ENCODE measurements around the gene PPIB.
A peak's percentile ranks its signal among the peaks of the same experiment; 100 is the strongest.

Gene PPIB

DNA sequence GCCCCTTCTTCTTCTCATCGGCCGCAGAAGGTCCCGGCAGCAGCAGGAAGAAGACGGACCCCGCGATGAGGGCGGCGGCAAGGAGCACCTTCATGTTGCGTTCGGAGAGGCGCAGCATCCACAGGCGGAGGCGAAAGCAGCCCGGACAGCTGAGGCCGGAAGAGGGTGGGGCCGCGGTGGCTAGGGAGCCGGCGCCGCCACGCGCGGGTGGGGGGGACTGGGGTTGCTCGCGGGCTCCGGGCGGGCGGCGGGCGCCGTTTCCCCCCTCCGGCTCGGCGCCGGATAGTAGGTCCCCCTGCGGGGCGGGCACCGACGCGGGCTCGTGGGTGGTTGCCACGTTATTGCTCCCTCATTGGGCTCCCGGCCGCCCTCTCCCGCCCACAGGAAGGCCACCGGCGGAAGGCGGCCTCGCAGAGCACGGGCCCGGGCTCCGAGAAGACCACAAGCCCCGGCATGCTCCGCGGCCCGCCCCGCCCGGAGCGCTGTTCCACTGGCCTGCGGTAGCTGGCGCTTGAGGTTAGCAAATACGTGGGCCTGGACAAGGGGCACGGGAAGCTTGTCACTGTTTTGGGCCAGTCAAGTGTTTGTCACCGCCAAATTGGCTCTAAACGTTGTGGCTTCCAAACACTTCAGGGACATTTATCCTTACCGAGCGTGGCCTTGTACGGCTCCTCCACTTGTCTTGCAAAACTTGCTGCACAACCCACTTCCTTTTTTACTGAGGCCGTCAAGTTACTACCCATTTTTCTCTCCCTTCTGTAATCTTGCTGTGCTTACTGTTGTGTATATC, at the start of gene PPIB:
Gene PPIB, minus strand, starts transcription at position 154 of the 790 bp plus-strand sequence. Its CDS starts 36 bp downstream, at position 118.
- POLR2A ChIA-PET = interaction anchor here (0.6 to 2.6 kb wide), 17 partner anchors 9 to 731 kb away, joined by 3 to 18 read pairs (median 3); partner anchors contain the start of genes CIAO2A, SNX22 and TRIP4
- TF ChIP-seq NFRKB (IDR thresholded peaks at IDR 0.05) (no peak), CTBP1 (IDR thresholded peaks at IDR 0.05; ENCODE audit: borderline replicate concordance) (no peak), HDGF (IDR thresholded peaks at IDR 0.05; ENCODE audit: borderline replicate concordance) (no peak), ZNF384 (IDR thresholded peaks at IDR 0.05) (no peak), FOXM1 (IDR thresholded peaks at IDR 0.05; ENCODE audit: borderline replicate concordance) (no peak), FOXA1 (IDR thresholded peaks at IDR 0.05) (no peak), FOXK2 (IDR thresholded peaks at IDR 0.05) (no peak), BHLHE40 (IDR thresholded peaks at IDR 0.05; ENCODE audit: borderline replicate concordance) (no peak), SP1 (IDR thresholded peaks at IDR 0.05) (no peak), ARNT (IDR thresholded peaks at IDR 0.05) (no peak), SUZ12 (IDR thresholded peaks at IDR 0.05) (no peak), L3MBTL2 (conservative IDR thresholded peaks at IDR 0.05) (no peak), TARDBP (IDR thresholded peaks at IDR 0.05) (no peak), LEF1 (IDR thresholded peaks at IDR 0.05; ENCODE audit: borderline replicate concordance) (no peak), ELF4 (IDR thresholded peaks at IDR 0.05) (no peak; the same call in 1 of the 2 replicates), PKNOX1 (IDR thresholded peaks at IDR 0.05) (no peak)
- peak; percentile 87 for DNase-seq (ENCODE audit: extremely low spot score)
- CTCF ChIA-PET = interaction anchor here (0.5 to 1.5 kb wide), 2 partner anchors 13 to 204 kb away, joined by 6 to 10 read pairs; no protein-coding TSS in a partner anchor

GRCh38 chr15:64211696-64212095, 48.9 kb upstream of the PPIB start:
- TF ChIP-seq FOXA1 (IDR thresholded peaks at IDR 0.05) (no peak), FOXM1 (IDR thresholded peaks at IDR 0.05; ENCODE audit: borderline replicate concordance) (no peak), NFRKB (IDR thresholded peaks at IDR 0.05) (no peak), ARNT (IDR thresholded peaks at IDR 0.05) (no peak)
- DNase-seq (ENCODE audit: extremely low spot score) = no peak
- ChIA-PET POLR2A (no interaction called here), CTCF (no interaction called here)

DNA sequence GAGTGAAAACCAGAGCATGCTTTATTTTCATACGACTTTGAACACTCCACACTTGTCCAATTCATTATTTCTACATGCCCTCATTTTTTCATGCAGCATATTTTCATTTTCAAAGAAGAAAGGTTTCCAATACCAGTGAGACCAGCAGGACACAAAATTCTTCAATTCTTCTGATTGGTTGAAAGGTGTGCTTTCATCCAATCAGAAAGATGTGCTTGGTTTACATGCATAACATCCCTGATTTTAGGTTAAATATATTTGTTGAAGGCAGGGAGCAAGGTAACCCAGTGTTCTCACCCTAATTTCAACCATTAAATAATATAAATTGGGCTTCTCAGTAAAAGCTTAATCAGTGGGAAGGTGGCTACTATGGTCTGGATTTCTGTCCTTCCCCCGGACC, 47.5 kb upstream of the PPIB start:
- TF ChIP-seq FOXK2 (IDR thresholded peaks at IDR 0.05) (no peak), CTBP1 (IDR thresholded peaks at IDR 0.05; ENCODE audit: borderline replicate concordance) (no peak), TARDBP (IDR thresholded peaks at IDR 0.05) (no peak), SP1 (IDR thresholded peaks at IDR 0.05) (no peak), FOXM1 (IDR thresholded peaks at IDR 0.05; ENCODE audit: borderline replicate concordance) (no peak), BHLHE40 (IDR thresholded peaks at IDR 0.05; ENCODE audit: borderline replicate concordance) (no peak), L3MBTL2 (conservative IDR thresholded peaks at IDR 0.05) (no peak), SUZ12 (IDR thresholded peaks at IDR 0.05) (no peak), ELF4 (IDR thresholded peaks at IDR 0.05) (no peak), ARNT (IDR thresholded peaks at IDR 0.05) (no peak)
- CTCF ChIA-PET = interaction anchor here (1.1 kb wide), 1 partner anchor 146 kb away, joined by 4 read pairs; the partner anchor contains the start of gene CSNK1G1
- DNase-seq (ENCODE audit: extremely low spot score) = no peak
- POLR2A ChIA-PET = no interaction called here

GRCh38 chr15:64209680-64210334, 47.0 kb upstream of the PPIB start:
- ChIA-PET POLR2A (no interaction called here), CTCF (interaction anchor here (1.1 kb wide), 1 partner anchor 147 kb away, joined by 4 read pairs; the partner anchor contains the start of gene CSNK1G1)
- no peak for TF ChIP-seq LEF1 (IDR thresholded peaks at IDR 0.05; ENCODE audit: borderline replicate concordance)
- no peak for TF ChIP-seq FOXA1 (IDR thresholded peaks at IDR 0.05)
- no peak for TF ChIP-seq ZNF384 (IDR thresholded peaks at IDR 0.05)
- TF ChIP-seq BHLHE40 (IDR thresholded peaks at IDR 0.05; ENCODE audit: borderline replicate concordance) = no peak
- TF ChIP-seq ARNT (IDR thresholded peaks at IDR 0.05) = no peak
- TF ChIP-seq HDGF (IDR thresholded peaks at IDR 0.05; ENCODE audit: borderline replicate concordance) = no peak
- TF ChIP-seq TARDBP (IDR thresholded peaks at IDR 0.05) = no peak
- TF ChIP-seq PKNOX1 (IDR thresholded peaks at IDR 0.05) = no peak
- no peak for TF ChIP-seq CTBP1 (IDR thresholded peaks at IDR 0.05; ENCODE audit: borderline replicate concordance)
- TF ChIP-seq SUZ12 (IDR thresholded peaks at IDR 0.05) = no peak
- DNase-seq (ENCODE audit: extremely low spot score) = no peak

GRCh38 chr15:64205202-64205601, 42.4 kb upstream of the PPIB start:
- CTCF ChIA-PET = interaction anchor here (1.0 kb wide), 1 partner anchor 44 kb away, joined by 3 read pairs; no protein-coding TSS in a partner anchor

DNA sequence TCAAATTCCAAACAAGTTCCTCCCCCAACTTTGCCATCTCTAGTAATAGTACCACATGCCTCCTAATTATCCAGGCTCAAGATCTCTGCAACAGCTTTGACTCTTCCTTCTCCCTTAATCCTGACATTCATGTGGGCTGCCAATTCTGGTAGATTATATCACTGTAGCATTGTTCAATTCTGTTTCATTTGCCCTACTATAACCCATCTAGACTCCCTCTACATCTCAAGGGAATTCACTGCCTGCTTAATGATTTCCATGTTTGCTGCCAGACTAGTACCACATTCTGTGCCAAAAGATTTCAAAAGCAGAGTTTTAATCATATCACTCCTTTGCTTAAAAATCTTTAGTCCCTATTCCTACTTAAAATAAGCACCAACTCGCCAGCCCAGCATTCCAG, 34.6 kb upstream of the PPIB start:
- CTCF ChIA-PET = no interaction called here
- TF ChIP-seq BHLHE40 (IDR thresholded peaks at IDR 0.05; ENCODE audit: borderline replicate concordance) = no peak
- DNase-seq (ENCODE audit: extremely low spot score) = no peak
- POLR2A ChIA-PET = no interaction called here

More at GRCh38 chr15:64205202-64205601, 42.4 kb upstream of the PPIB start:
- POLR2A ChIA-PET = no interaction called here
- TF ChIP-seq ZNF384 (IDR thresholded peaks at IDR 0.05) (no peak), CTBP1 (IDR thresholded peaks at IDR 0.05; ENCODE audit: borderline replicate concordance) (no peak)
- DNase-seq (ENCODE audit: extremely low spot score) = no peak

GRCh38 chr15:64193971-64194370, 31.1 kb upstream of the PPIB start:
- TF ChIP-seq PKNOX1 (IDR thresholded peaks at IDR 0.05) = no peak
- TF ChIP-seq FOXA1 (IDR thresholded peaks at IDR 0.05) = no peak
- TF ChIP-seq HDGF (IDR thresholded peaks at IDR 0.05; ENCODE audit: borderline replicate concordance) = no peak
- TF ChIP-seq FOXK2 (IDR thresholded peaks at IDR 0.05) = no peak
- TF ChIP-seq NFRKB (IDR thresholded peaks at IDR 0.05) = no peak
- TF ChIP-seq SP1 (IDR thresholded peaks at IDR 0.05) = no peak
- TF ChIP-seq BHLHE40 (IDR thresholded peaks at IDR 0.05; ENCODE audit: borderline replicate concordance) = no peak
- no peak for TF ChIP-seq FOXM1 (IDR thresholded peaks at IDR 0.05; ENCODE audit: borderline replicate concordance)
- TF ChIP-seq LEF1 (IDR thresholded peaks at IDR 0.05; ENCODE audit: borderline replicate concordance) = no peak
- TF ChIP-seq ARNT (IDR thresholded peaks at IDR 0.05) = no peak
- TF ChIP-seq L3MBTL2 (conservative IDR thresholded peaks at IDR 0.05) = no peak
- CTCF ChIA-PET = no interaction called here
- POLR2A ChIA-PET = interaction anchor here (0.5 kb wide), 1 partner anchor 64 kb away, joined by 4 read pairs; no protein-coding TSS in a partner anchor
- DNase-seq (ENCODE audit: extremely low spot score) = no peak
